Stromal cell of bone marrow (primary cell): ENCODE results near the gene FHIP2A.
"Not testable (repeated sequence)": the region's sequence is repeated elsewhere in the genome, so short reads cannot be mapped to it uniquely, and the experiment has no call there.

Source experiments
- DNase-seq: peaks from one replicate; pipeline ENCODE4 v3.0.0-alpha.2; 2012; ENCODE audit warnings: low read depth

Gene FHIP2A

DNA sequence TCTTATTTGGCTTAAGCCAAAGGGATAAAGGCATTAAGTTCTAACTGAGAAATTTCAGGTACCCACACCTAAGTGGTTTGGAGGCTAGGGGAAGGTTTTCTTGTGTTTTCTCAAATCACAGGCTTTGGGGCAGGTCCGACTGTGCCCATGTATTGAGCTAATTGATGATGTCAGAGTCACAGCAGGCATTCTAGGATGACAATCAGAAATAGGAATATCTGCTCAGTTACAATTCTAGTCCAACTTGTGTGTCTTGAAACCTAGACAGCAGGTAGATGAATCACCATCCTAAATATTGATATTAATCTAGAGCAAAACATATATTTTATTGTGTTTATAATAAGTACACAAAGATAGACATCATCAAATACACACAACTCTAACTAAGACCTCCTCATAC lies 2.3 kb upstream of the FHIP2A start:
- DNase-seq: no peak

- no peak for DNase-seq
These were observed 399 bp downstream of the FHIP2A start for GRCh38 chr10:114821915-114822443.

DNA sequence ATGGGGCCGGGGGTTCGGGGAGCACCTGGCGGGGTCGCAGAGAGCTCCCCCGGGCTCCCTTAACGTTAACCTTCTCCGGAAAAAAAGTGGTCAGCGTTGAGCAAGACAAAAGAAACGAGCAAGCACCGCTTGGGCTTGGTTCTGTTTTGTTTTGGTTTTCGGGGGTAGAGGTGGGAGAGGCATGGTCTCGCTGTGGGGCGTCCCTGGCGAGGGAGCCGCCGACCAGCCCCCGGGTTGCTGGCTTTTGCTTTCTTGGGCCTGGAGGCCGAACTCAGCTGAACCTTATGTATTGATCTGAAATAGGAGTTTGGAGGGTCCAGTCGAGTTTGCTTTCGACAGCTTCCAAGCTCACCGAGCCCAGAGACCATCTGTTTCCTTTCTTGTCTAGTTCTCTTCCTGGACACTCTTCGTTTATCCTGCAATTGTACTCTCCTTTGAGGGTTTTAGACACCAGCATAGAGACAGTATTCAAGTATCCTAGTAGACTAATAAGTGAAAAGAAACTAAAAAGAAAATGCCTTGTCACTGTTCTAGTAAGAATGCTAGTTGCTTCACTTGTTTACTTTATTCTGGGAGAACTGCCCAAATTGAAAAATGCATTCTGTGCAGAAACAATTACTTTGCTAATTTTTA lies 980 bp downstream of the FHIP2A start:
- peak; percentile 56 for DNase-seq

DNA sequence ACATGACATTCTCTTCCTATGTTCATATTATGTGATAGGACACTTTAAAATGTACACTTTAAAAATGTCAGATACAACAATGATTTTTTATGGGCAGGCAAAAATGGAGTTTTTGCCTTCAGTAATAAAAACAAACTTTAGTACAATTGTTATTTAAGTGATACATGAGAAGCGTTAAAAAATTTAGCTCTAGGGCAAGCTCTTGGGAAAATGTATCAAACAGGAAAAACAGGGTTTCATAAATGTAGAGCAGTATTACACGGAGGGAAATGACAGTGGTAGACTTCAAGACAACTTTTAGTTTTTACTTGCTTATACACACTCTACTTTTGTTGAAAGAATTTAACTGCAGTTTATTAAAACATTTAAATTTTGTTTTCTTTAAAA lies 1.5 kb downstream of the FHIP2A start:
- DNase-seq: no peak

DNA sequence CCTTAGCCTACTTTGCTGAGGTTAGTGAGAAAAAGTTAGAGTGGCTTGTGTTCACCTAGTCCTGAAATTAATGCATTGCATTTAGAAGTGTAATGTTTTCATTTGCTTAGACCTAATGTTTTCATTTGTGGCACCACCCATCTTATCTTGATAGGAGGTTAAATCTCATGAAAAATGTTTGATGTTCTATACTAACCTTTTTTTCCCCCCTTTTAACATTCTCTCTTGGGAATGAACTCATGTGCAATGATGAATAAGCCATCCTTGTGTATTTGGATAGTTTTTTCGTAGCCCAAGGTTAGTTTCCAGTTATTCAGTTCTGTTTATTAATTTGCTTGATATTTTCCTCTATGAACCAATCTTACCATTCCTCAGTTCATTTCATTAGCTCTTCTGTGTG lies 2.8 kb downstream of the FHIP2A start:
- no peak for DNase-seq

GRCh38 chr10:114825513-114826253 lies 4.1 kb downstream of the FHIP2A start:
- DNase-seq: peak; percentile 92

GRCh38 chr10:114829160-114829909 lies 7.8 kb downstream of the FHIP2A start:
- DNase-seq: no peak

GRCh38 chr10:114831186-114831867 lies 9.7 kb downstream of the FHIP2A start:
- DNase-seq: no peak

DNA sequence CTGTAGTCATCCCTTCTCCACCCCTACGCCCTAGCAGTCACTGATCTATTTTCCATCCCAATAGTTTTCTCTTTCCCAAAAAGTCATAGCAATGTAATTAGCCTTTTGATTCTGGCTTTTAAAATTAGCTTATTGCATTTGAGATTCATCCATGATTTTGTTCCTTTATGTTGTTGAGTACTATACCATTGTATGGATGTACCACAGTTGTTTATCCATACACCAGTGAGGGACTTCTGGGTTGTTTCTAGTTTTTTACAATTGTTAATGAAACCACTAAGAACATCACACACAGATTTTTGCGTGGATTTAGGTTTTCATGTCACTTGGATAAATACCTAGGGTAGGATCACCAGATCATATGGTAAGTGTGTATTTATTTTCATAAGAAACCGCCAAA lies 16.1 kb downstream of the FHIP2A start:
- DNase-seq: no peak

DNA sequence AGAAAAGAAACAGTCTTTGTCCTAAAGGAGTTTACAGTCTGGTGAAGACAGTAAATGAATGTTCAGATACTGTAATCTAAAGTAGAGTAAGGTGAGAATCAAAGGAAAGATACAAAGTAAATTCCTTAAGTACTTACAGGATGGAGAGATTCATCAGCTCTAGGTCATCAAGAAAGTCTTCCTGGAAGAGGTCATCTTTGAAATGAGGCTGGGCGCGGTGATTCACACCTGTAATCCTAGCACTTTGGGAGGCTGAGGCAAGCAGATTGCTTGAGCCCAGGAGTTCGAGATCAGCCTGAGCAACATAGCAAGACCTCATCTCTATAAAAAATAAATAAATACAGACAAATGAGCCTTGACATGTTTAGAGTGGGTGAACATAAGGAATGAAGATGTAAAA lies 18.3 kb downstream of the FHIP2A start:
- no peak for DNase-seq

GRCh38 chr10:114845978-114846693 lies 24.6 kb downstream of the FHIP2A start:
- no peak for DNase-seq

DNA sequence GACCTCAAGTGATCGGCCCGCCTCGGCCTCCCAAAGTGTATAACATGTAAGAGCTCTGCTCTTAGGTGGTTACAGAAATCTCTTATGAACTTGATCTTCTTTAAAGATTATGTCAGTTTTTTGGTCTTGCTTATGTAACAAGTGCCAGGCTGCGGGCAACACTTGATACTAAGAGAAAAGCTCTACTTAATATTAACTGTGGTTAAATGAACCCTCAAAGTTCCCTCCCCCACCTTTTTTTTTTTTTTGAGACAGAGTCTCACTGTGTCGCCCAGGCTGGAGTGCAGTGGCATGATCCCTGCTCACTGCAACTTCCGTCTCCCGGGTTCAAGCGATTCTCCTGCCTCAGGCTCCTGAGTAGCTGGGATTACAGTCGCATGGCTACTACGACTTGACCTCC lies 25.9 kb downstream of the FHIP2A start:
- not testable (repeated sequence) for DNase-seq

GRCh38 chr10:114849674-114850073 lies 28.1 kb downstream of the FHIP2A start:
- DNase-seq: no peak

DNA sequence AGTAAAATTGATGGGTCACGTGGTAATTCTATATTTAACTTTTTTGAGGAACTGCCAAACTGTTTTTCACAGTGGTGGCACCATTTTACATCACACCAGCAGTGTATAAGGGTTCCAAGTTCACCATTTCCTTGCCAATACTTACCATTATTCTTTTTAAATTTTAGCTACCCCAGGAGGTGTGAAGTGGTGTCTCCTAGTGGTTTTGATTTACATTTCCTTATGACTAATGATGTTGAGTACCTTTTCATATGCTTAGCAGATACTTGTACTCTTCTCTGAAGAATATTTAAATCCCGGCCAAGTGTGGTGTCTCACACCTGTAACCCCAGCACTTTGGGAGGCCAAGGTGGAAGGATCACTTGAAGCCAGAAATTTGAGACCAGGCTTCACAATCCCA lies 28.5 kb downstream of the FHIP2A start:
- DNase-seq: no peak

- no peak for DNase-seq
These were observed 29.8 kb downstream of the FHIP2A start for GRCh38 chr10:114851336-114851735.

DNA sequence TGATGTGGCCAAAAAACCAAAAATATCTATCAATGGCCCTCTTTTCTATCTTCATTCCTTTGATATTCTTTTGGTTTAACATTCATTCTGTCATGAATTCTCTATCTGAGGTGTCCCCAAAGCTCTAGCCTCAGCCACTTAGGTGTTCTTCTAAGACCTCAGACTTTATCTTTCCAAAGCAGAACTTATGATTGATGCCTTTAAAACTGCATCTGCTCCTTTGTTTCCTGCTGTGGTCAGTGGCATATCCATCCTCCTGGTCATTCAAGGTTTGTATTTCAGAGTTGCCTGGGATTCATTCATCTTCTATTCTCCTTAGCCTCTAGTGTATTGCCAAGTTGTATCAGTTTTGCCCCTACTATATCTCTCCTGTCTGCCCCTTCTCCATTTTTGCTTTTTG lies 30.6 kb downstream of the FHIP2A start:
- no peak for DNase-seq

DNA sequence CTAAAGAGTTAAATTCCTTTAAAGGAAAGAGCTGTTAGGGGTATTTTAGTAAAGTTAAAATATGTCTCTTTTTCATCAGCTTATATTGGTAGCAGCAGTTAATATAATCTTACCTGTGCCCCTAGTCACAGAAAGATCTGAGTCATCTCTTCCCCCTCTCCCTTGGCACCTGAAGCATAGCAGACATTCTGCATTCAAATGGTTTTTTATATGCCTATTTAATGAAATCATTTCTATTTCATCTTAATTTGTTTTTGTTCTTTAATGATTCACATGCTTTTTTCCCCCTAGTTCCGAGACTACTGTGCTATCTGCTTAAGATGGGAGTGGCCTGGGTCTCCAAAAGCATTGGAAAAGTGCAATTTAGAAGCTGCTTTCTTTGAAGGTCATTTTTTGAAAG lies 33.3 kb downstream of the FHIP2A start:
- no peak for DNase-seq

DNA sequence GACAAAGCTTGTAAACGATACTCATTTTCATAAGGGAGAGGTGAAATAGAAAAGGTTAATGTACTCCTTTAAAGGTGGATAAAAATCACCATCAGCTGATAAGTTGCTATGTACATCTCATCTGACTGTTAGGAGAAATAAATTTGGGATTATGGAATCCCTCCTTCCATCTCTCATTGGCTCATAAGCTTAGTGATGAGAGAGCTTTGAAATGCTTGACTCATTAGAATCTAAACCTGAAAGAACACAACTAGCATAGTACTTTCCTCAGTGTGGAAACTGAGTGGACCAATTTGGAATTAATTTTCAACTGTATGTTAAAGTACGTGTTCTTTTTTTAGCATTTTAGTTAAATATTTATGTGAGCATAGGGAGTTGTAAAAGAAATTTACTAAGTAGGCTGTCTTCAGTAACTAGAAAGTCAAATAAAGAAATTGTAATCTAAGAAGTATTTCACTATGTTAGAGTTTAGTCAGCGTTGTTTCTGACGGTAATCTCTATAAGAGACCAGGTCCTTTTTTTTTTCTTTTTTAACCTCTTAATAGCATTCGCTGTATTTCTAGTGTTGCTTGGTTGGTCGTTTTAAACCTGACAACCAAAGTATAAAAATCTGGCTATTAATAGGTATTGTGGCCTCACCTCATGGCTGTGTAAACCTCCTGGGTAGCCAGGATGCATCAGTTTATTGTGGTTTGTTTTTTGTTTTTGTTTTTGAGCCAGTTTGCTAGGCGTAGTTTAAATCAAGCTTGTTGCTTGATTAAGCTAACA lies 34.4 kb downstream of the FHIP2A start:
- no peak for DNase-seq

- no peak for DNase-seq
These were observed 35.1 kb downstream of the FHIP2A start for GRCh38 chr10:114856544-114857287.

DNA sequence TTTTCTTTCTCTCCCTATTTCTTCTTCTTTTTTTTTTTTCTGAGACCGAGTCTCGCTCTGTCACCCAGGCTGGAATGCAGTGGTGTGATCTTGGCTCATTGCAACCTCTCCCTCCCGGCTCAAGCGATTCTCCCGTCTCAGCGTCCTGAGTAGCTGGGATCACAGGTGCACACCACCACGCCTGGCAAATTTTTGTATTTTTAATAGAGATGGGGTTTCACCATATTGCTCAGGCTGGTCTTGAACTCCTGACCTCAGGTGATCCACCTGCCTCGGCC lies 35.6 kb downstream of the FHIP2A start:
- DNase-seq: not testable (repeated sequence)
